PC-3 (cell line): ENCODE data around the gene MYH7B.

Experiments
- CTCF ChIP-seq: fragments of 300-600 bp; sonication (generic); conservative IDR thresholded peaks from 2 replicates; pipeline ENCODE4 v1.5.1; 2017; ENCODE audit warnings: antibody characterized with exemption, low read depth, mild to moderate bottlenecking, low read length
- EZH2 ChIP-seq: fragments of 300-600 bp; sonication (generic); IDR thresholded peaks from one replicate; pipeline ENCODE4 v1.6.1; 2017; ENCODE audit warnings: antibody characterized with exemption, mild to moderate bottlenecking, low read length; ENCODE audit not compliant: unreplicated experiment
- EZH2phosphoT487 ChIP-seq: fragments of 300-600 bp; sonication (generic); IDR thresholded peaks from 2 replicates; pipeline ENCODE4 v1.6.1; 2018; ENCODE audit warnings: mild to moderate bottlenecking, antibody characterized with exemption, low read length, borderline replicate concordance

- TF ChIP-seq CTCF (no peak), EZH2 (no peak), EZH2phosphoT487 (no peak)
Measured at GRCh38 chr20:34916774-34917354, 38.8 kb upstream of the MYH7B start.
